Stomach (tissue), 9 donors: ENCODE data around the gene DBN1. TPM values are rescaled to one million over a fixed set of nuclear protein-coding genes. Genes with fewer than 3 reads are reported as not detected.
A peak's percentile ranks its signal among the peaks of the same experiment; 100 is the strongest.

Experiments
- DNase-seq, 2 donors: peaks; one replicate each; pipeline versions ENCODE4 v3.0.0 to v3.0.0-alpha.2; 2013 to 2019
- H3K27ac ChIP-seq, 5 donors: fragments of 200-600 bp in 4 of 5; sonication (generic) in 4 of 5; one replicate each; pipeline ENCODE4 v1.5.1; 2013 to 2019; ENCODE audit warnings: mild to moderate bottlenecking in 1 of 5, moderate library complexity in 1 of 5
- H3K27me3 ChIP-seq, 3 donors: fragments of 200-600 bp; sonication (generic); one replicate each; pipeline ENCODE4 v1.5.1; 2017 to 2019; ENCODE audit warnings: mixed run types in 1 of 3
- H3K36me3 ChIP-seq, 4 donors: fragments of 200-600 bp; sonication (generic); 1 replicate in 3 of 4; 2 replicates in 1 of 4; pipeline ENCODE4 v1.5.1; 2016 to 2019
- H3K4me1 ChIP-seq, 4 donors: fragments of 200-600 bp; sonication (generic); one replicate each; pipeline ENCODE4 v1.5.1; 2016 to 2019
- H3K4me3 ChIP-seq, 4 donors: fragments of 200-600 bp; sonication (generic) in 3 of 4; one replicate each; pipeline ENCODE4 v1.5.1; 2016 to 2019; ENCODE audit warnings: mild to moderate bottlenecking in 1 of 4
- H3K9me3 ChIP-seq, 4 donors: fragments of 200-600 bp; sonication (generic); one replicate each; pipeline ENCODE4 v1.5.1; 2016 to 2019
- EP300 ChIP-seq: sonication (generic); formaldehyde crosslinking; IDR thresholded peaks from one replicate; pipeline ENCODE4 v1.6.1; 2017; ENCODE audit warnings: antibody characterized with exemption
- POLR2A ChIP-seq, 4 donors: fragments of 450-650 bp; IDR thresholded peaks; one replicate each; pipeline ENCODE4 v1.6.1; 2016; ENCODE audit warnings: antibody characterized with exemption in 4 of 4, control low read depth in 2 of 4, mild to moderate bottlenecking in 1 of 4, moderate library complexity in 1 of 4
- POLR2AphosphoS5 ChIP-seq, 3 donors: sonication (generic); formaldehyde crosslinking; IDR thresholded peaks; one replicate each; pipeline ENCODE4 v1.6.1; 2016; ENCODE audit warnings: antibody characterized with exemption in 3 of 3
- WGBS, 5 donors: extraction: QIAGEN DNeasy Blood & Tissue Kit in 3 of 5; methylation state at CpG; one replicate each; pipeline versions ENCODE4 v1.1.5 to v1.1.7; 2013 to 2018; 5-methylcytosine and 5-hydroxymethylcytosine counted together
- intact Hi-C: fragments of 100-400 bp; cut with DNase I; formaldehyde crosslinking; loops from one replicate; pipeline ENCODE4 v1.15.1; 2023; ENCODE audit warnings: low total_unique reads
- polyA plus RNA-seq, 3 donors: library from polyadenylated mRNA; stranded (reverse); fragments of 200-250 nt; gene quantifications; one replicate each; pipeline ENCODE4 v1.2.3, GENCODE V29; 2013
- total RNA-seq, 5 donors: library from RNA; depleted of rRNA; stranded (reverse); fragments of >200 nt; gene quantifications; one replicate each; pipeline versions ENCODE4 v1.1.0 to v1.2.3, GENCODE V29; 2014 to 2016
- TF ChIP-seq, protein P1 (sequence below), 7 experiments: fragments of 450-650 bp in 4 of 7; fragments of 200-600 bp in 3 of 7; sonication (generic) in 3 of 7; IDR thresholded peaks; one replicate each; pipeline ENCODE4 v1.5.1; 2016 to 2019; ENCODE audit warnings: antibody characterized with exemption in 7 of 7, control low read depth in 2 of 7, mild to moderate bottlenecking in 1 of 7
- donor health status: healthy with polysubstance abuse.
- donor health status: Bipolar disorder and iron deficiency.
- donor health status: healthy.

The DBN1 gene
- total and polyA plus RNA-seq, 8 donors, result 14.7 to 78.1 (median 36.5) TPM

DNA sequence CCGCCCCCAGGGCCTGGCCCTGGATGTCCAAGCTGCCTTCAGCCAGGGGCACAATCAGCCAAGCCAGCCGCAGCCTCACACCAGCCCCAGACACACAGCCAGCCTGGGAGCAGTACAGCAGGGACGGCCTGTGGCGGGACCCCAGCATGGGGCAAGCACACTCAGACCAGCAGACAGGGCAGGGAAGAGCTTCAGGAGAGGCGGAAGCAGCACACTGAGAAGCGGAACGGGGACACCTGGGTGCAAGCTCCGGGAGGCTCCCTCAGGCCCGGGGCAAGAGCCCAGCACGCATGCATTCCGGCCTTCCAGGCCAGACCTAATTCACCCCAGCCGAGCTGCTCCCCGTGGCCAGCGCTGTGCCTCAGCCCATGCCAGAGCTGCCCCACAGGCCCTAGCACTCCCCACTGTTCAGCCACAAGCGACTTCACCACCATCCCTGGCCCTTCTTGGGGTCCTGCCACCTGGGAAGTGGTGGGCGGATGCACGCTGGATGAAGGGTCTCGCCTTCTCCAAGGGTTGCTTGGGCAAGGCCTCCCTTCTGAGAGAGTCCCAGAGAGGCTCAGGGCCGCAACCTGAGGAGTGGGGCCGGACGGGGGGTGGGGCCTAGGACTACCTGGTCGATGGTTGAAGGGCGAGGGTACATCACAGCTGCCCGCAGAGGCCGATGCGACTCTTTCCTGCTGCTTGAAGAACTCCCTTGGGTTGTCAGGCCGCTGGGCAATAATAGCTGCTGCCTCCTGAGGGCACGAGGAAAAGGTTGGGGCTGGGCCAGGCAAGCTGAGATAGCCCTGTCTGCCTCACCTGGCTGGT, 13.4 kb downstream of the DBN1 start:
- WGBS, 5 donors, result 89 to 95% (median 92%) methylated on average over 13 to 28 of the region's 28 CpGs
- intact Hi-C loops, result loop anchor here (5.0 kb wide), 1 partner anchor 58 kb away; the partner anchor contains the start of gene PFN3

DNA sequence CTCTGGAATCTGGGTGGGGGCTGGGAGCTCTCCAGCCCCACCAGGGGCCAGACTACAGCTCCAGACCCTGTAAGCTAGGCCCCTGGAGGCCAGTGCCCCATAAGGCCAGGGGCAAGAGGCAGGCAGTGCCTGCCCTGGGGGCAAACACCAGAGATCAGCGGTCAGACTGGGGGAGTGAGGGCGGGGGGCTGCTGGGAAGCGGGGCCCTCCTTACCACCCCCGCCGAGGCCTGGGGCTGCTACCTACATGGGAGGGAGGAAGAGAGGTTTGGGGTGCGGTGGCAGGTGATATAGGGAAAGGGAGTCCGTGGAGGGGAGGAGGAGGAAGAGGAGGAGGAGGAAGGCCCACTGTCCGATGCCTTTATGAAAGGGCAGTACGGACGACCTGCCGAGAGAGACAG, 14.1 kb downstream of the DBN1 start:
- Histone ChIP-seq H3K4me3 (no peak overlapping the region), H3K27ac (peak overlapping the region in 1 of 5 donors; percentile 15), H3K4me1 (peaks cover 14 to 40% (median 22%) of the 10 kb centered on the region in 4 donors), H3K27me3 (no peaks in the 10 kb centered on the region), H3K36me3 (peaks cover 13 to 52% (median 32%) of the 10 kb centered on the region in 4 donors), H3K9me3 (no peaks in the 10 kb centered on the region)
- intact Hi-C loops, result loop anchor here (5.0 kb wide), 1 partner anchor 57 kb away; the partner anchor contains the start of gene PFN3
- TF ChIP-seq POLR2A (IDR thresholded peaks at IDR 0.05) (no peak), POLR2AphosphoS5 (IDR thresholded peaks at IDR 0.05) (no peak), EP300 (no peak)
- TF ChIP-seq, protein P1, sequence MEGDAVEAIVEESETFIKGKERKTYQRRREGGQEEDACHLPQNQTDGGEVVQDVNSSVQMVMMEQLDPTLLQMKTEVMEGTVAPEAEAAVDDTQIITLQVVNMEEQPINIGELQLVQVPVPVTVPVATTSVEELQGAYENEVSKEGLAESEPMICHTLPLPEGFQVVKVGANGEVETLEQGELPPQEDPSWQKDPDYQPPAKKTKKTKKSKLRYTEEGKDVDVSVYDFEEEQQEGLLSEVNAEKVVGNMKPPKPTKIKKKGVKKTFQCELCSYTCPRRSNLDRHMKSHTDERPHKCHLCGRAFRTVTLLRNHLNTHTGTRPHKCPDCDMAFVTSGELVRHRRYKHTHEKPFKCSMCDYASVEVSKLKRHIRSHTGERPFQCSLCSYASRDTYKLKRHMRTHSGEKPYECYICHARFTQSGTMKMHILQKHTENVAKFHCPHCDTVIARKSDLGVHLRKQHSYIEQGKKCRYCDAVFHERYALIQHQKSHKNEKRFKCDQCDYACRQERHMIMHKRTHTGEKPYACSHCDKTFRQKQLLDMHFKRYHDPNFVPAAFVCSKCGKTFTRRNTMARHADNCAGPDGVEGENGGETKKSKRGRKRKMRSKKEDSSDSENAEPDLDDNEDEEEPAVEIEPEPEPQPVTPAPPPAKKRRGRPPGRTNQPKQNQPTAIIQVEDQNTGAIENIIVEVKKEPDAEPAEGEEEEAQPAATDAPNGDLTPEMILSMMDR (IDR thresholded peaks at IDR 0.05), result no peak
- DNase-seq, result no peak
- 77 to 93% (median 90%) methylated on average over 10 to 11 of the region's 11 CpGs for WGBS, 5 donors

More for the DNA sequence above, 13.4 kb downstream of the DBN1 start:
- no peak overlapping the region for H3K27ac ChIP-seq
- no peaks in the 10 kb centered on the region for H3K9me3 ChIP-seq
- H3K4me3 ChIP-seq, result no peak overlapping the region
- TF ChIP-seq POLR2A (IDR thresholded peaks at IDR 0.05), result no peak
- TF ChIP-seq, protein P1 (IDR thresholded peaks at IDR 0.05), result no peak
- no peak for TF ChIP-seq EP300
- TF ChIP-seq POLR2AphosphoS5 (IDR thresholded peaks at IDR 0.05), result no peak
- H3K36me3 ChIP-seq, result peaks cover 13 to 58% (median 34%) of the 10 kb centered on the region in 4 donors
- H3K27me3 ChIP-seq, result no peaks in the 10 kb centered on the region
- DNase-seq, result no peak
- peaks cover 10 to 37% (median 17%) of the 10 kb centered on the region in 4 donors for H3K4me1 ChIP-seq

DNA sequence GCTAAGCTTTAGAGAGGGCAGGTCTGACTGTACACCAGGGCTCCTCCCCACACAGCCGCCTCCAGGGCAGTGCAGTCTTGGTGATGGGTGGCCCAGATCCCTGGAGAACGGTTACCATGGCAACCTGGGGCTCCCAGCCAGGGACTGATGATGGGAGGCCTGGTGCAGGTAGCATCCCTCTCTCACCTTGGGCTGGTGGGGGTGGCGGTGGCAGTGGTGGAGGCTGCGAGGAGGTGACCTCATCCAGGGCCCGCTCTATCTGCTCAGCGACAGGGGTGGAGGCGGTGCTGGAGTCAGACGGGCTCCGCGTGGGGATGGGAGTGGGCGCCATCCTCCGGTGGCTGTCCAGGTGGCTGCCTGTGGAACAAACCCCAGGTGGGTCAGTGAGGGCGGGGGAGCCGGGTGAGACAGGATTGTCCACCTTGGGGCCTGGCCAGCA, 14.5 kb downstream of the DBN1 start:
- TF ChIP-seq POLR2A (IDR thresholded peaks at IDR 0.05) (no peak), EP300 (no peak), POLR2AphosphoS5 (IDR thresholded peaks at IDR 0.05) (no peak)
- TF ChIP-seq, protein P1 (IDR thresholded peaks at IDR 0.05), result no peak
- DNase-seq, result no peak
- 70 to 90% (median 87%) methylated on average over 2 to 14 of the region's 14 CpGs for WGBS, 5 donors
- Histone ChIP-seq H3K4me3 (no peak overlapping the region), H3K4me1 (peaks cover 18 to 44% (median 26%) of the 10 kb centered on the region in 4 donors), H3K36me3 (peaks cover 13 to 52% (median 31%) of the 10 kb centered on the region in 4 donors), H3K27ac (peak overlapping the region in 2 of 5 donors; percentile 15 to 86), H3K27me3 (no peaks in the 10 kb centered on the region), H3K9me3 (no peaks in the 10 kb centered on the region)
- intact Hi-C loops, result loop anchor here (5.0 kb wide), 1 partner anchor 57 kb away; the partner anchor contains the start of gene PFN3

DNA sequence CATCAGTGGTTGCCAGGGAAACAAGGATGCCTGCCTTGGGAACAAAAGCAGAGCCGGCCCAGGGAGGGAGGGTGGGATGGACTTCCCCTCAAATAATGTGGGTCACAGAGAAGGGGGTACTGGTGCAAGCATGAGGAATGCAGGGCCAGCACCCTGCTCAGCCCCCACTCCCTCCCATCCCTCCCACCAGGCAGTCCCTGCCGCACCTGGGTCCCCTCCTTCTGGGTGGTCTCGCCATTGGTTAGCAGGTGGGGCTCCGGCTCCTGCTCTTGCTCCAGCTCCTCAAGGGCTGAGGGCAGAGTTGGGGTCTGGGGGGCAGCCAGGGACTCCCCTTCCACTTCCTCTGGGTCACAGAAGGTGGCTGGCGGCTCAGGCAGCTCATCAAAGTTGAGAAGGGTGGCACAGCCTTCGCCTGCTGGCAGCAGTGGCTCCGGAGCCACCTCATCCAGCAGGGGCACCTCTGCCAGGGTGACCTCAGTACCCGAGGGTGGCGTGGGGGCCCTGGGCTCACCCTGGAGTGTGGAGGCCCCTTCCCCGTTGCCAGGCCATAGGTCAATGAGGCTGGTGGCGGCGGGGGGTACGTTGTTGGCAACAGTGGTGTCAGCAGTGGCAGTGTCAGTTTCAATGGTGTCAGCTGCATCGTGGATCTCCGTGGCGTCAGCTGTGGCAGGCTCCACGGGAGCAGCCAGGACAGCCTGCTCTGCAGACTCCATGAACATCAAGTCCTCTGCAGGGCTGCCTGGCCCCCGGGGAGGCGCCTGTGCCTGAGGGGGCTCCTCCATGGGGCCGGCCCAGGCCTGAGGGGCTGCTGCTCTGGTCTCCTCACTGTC, 15.4 kb downstream of the DBN1 start:
- Histone ChIP-seq H3K27me3 (peaks cover 0 to 5% (median 0%) of the 10 kb centered on the region in 3 donors), H3K27ac (peak overlapping the region in 3 of 5 donors; percentile 38 to 88 (median 86)), H3K36me3 (peaks cover 13 to 43% (median 29%) of the 10 kb centered on the region in 4 donors), H3K4me3 (no peak overlapping the region), H3K4me1 (peaks cover 20 to 49% (median 31%) of the 10 kb centered on the region in 4 donors), H3K9me3 (no peaks in the 10 kb centered on the region)
- 73 to 90% (median 84%) methylated on average over 13 to 20 of the region's 20 CpGs for WGBS, 5 donors
- TF ChIP-seq EP300, result no peak
- TF ChIP-seq, protein P1 (IDR thresholded peaks at IDR 0.05), result peak in 2 of 7 experiments; percentile 0 to 23
- no peak for DNase-seq
- intact Hi-C loops, result loop anchor here (5.0 kb wide), 1 partner anchor 56 kb away; the partner anchor contains the start of gene PFN3
